Measurements from ENCODE around the gene VAMP7. TPM values are rescaled to one million over a fixed set of nuclear protein-coding genes. Genes with fewer than 3 reads are reported as not detected.

VAMP7 gene
- total RNA-seq, 1 experiment from 2014 or later = 60.2 TPM

GRCh38 chrX:155867821-155868220, 13.3 kb upstream of the VAMP7 start:
- intact Hi-C loops (cut with micrococcal nuclease; ENCODE audit: unreplicated experiment) = no loop called here
- Histone ChIP-seq H3K4me1 (replicated peaks; ENCODE audit: insufficient read depth) (no peaks in the 10 kb centered on the region), H3K9me2 (ENCODE audit: insufficient read depth) (no peaks in the 10 kb centered on the region), H2AFZ (no peak overlapping the region), H3F3A (ENCODE audit: insufficient read depth, low read depth) (no peaks in the 10 kb centered on the region), H4K20me1 (ENCODE audit: insufficient read depth) (no peaks in the 10 kb centered on the region), H3K36me3 (ENCODE audit: low read depth) (no peaks in the 10 kb centered on the region), H3K9me3 (ENCODE audit: insufficient read depth, low read depth) (no peaks in the 10 kb centered on the region), H3K79me2 (ENCODE audit: low read depth) (no peaks in the 10 kb centered on the region), H3K4me2 (no peak overlapping the region), H3K27ac (no peak overlapping the region), H3K27me3 (ENCODE audit: insufficient read depth, low read depth) (no peaks in the 10 kb centered on the region), H3K4me3 (no peak overlapping the region)
- CTCF ChIA-PET = no interaction called here
- TF ChIP-seq CTCF (conservative IDR thresholded peaks at IDR 0.05) = no peak
- TF ChIP-seq EZH2 (IDR thresholded peaks at IDR 0.05; ENCODE audit: low read depth) = no peak
- BruUV-seq (replicated peaks) = no TSS peak
- no peak for DNase-seq
- POLR2A ChIA-PET (ENCODE audit: unreplicated experiment) = no interaction called here

- H3K4me1 ChIP-seq (replicated peaks; ENCODE audit: insufficient read depth) = no peaks in the 10 kb centered on the region
- POLR2A ChIA-PET (ENCODE audit: unreplicated experiment) = no interaction called here
- intact Hi-C loops (cut with micrococcal nuclease; ENCODE audit: unreplicated experiment) = no loop called here
- peaks cover 7% of the 10 kb centered on the region; the same call in 1 of the 2 replicates for H3K27me3 ChIP-seq (ENCODE audit: insufficient read depth, low read depth)
- no peaks in the 10 kb centered on the region for H3K9me2 ChIP-seq (ENCODE audit: insufficient read depth)
- H3K4me3 ChIP-seq = no peak overlapping the region
- no peak for DNase-seq
- no peak overlapping the region for H3K4me2 ChIP-seq
- H2AFZ ChIP-seq = no peak overlapping the region
- TF ChIP-seq EZH2 (IDR thresholded peaks at IDR 0.05; ENCODE audit: low read depth) (no peak), CTCF (conservative IDR thresholded peaks at IDR 0.05) (no peak)
- H3K27ac ChIP-seq = no peak overlapping the region
- no peaks in the 10 kb centered on the region for H3F3A ChIP-seq (ENCODE audit: insufficient read depth, low read depth)
- H3K79me2 ChIP-seq (ENCODE audit: low read depth) = no peaks in the 10 kb centered on the region
- CTCF ChIA-PET = no interaction called here
- H3K9me3 ChIP-seq (ENCODE audit: insufficient read depth, low read depth) = no peaks in the 10 kb centered on the region
- H3K36me3 ChIP-seq (ENCODE audit: low read depth) = no peaks in the 10 kb centered on the region
- no peaks in the 10 kb centered on the region for H4K20me1 ChIP-seq (ENCODE audit: insufficient read depth)
- no TSS peak for BruUV-seq (replicated peaks)
Observed at GRCh38 chrX:155870958-155871357, 10.2 kb upstream of the VAMP7 start.

GRCh38 chrX:155871934-155872333, 9.2 kb upstream of the VAMP7 start:
- intact Hi-C loops (cut with micrococcal nuclease; ENCODE audit: unreplicated experiment) = no loop called here
- Histone ChIP-seq H4K20me1 (ENCODE audit: insufficient read depth) (no peaks in the 10 kb centered on the region), H3K4me3 (no peak overlapping the region), H2AFZ (no peak overlapping the region), H3K27ac (no peak overlapping the region), H3K4me2 (no peak overlapping the region), H3F3A (ENCODE audit: insufficient read depth, low read depth) (no peaks in the 10 kb centered on the region), H3K4me1 (replicated peaks; ENCODE audit: insufficient read depth) (no peaks in the 10 kb centered on the region), H3K9me3 (ENCODE audit: insufficient read depth, low read depth) (no peaks in the 10 kb centered on the region), H3K79me2 (ENCODE audit: low read depth) (no peaks in the 10 kb centered on the region), H3K9me2 (ENCODE audit: insufficient read depth) (no peaks in the 10 kb centered on the region), H3K27me3 (ENCODE audit: insufficient read depth, low read depth) (peaks cover 7% of the 10 kb centered on the region; the same call in 1 of the 2 replicates), H3K36me3 (ENCODE audit: low read depth) (no peaks in the 10 kb centered on the region)
- ChIA-PET POLR2A (ENCODE audit: unreplicated experiment) (no interaction called here), CTCF (no interaction called here)
- DNase-seq = no peak
- no peak for TF ChIP-seq EZH2 (IDR thresholded peaks at IDR 0.05; ENCODE audit: low read depth)
- no peak for TF ChIP-seq CTCF (conservative IDR thresholded peaks at IDR 0.05)
- no TSS peak for BruUV-seq (replicated peaks)

All from PC-9 (cell line).